Prostate gland (tissue), 2 donors: ENCODE results near the gene SLC10A7. TPM values are rescaled to one million over a fixed set of nuclear protein-coding genes. Genes with fewer than 3 reads are reported as not detected.

ENCODE experiments used
- DNase-seq: peaks from one replicate; pipeline ENCODE4 v3.0.0-alpha.2; 2019; ENCODE audit warnings: low spot score
- H3K27ac ChIP-seq, 2 donors: fragments of 200-600 bp; sonication (generic); 2 replicates each; pipeline ENCODE4 v1.5.1; 2017 to 2019
- H3K27me3 ChIP-seq: fragments of 200-600 bp; sonication (generic); replicated peaks from 2 replicates; pipeline ENCODE4 v1.5.1; 2019; ENCODE audit not compliant: insufficient read depth
- H3K36me3 ChIP-seq, 2 donors: fragments of 200-600 bp; sonication (generic); 1 replicate in 1 of 2; 2 replicates in 1 of 2; pipeline versions ENCODE4 v1.5.1 to v1.8.1; 2017 to 2019
- H3K4me1 ChIP-seq: fragments of 200-600 bp; sonication (generic); replicated peaks from 2 replicates; pipeline ENCODE4 v1.5.1; 2019
- H3K4me3 ChIP-seq, 2 donors: fragments of 200-600 bp; sonication (generic); 2 replicates each; pipeline ENCODE4 v1.5.1; 2017 to 2019
- H3K9me3 ChIP-seq: fragments of 200-600 bp; sonication (generic); 2 replicates; pipeline ENCODE4 v1.5.1; 2017
- POLR2A ChIP-seq: fragments of 450-650 bp; IDR thresholded peaks from one replicate; pipeline ENCODE4 v1.6.1; 2016; ENCODE audit warnings: antibody characterized with exemption, mild to moderate bottlenecking
- POLR2AphosphoS5 ChIP-seq: sonication (generic); formaldehyde crosslinking; IDR thresholded peaks from one replicate; pipeline ENCODE4 v1.6.1; 2017; ENCODE audit warnings: antibody characterized with exemption
- WGBS: methylation state at CpG from one replicate; pipeline ENCODE4 v1.1.5; 2018; 5-methylcytosine and 5-hydroxymethylcytosine counted together
- intact Hi-C: fragments of 100-400 bp; cut with DNase I; formaldehyde crosslinking; loops from one replicate; pipeline ENCODE4 v1.14.2; 2022
- total RNA-seq, 2 donors: library from RNA; depleted of rRNA; stranded (reverse); fragments of >200 nt; gene quantifications; one replicate each; pipeline ENCODE4 v1.1.0, GENCODE V29; 2016
- TF ChIP-seq, protein P1 (sequence below), 4 experiments: fragments of 200-600 bp in 2 of 4; fragments of 450-650 bp in 2 of 4; sonication (generic) in 2 of 4; IDR thresholded peaks; 1 replicate in 3 of 4; 2 replicates in 1 of 4; pipeline ENCODE4 v1.5.1; 2016 to 2019; ENCODE audit warnings: antibody characterized with exemption in 4 of 4, mild to moderate bottlenecking in 2 of 4, moderate library complexity in 2 of 4

SLC10A7 gene
- total RNA-seq, 2 donors from 2014 or later, result 9.9 to 11.2 TPM

DNA sequence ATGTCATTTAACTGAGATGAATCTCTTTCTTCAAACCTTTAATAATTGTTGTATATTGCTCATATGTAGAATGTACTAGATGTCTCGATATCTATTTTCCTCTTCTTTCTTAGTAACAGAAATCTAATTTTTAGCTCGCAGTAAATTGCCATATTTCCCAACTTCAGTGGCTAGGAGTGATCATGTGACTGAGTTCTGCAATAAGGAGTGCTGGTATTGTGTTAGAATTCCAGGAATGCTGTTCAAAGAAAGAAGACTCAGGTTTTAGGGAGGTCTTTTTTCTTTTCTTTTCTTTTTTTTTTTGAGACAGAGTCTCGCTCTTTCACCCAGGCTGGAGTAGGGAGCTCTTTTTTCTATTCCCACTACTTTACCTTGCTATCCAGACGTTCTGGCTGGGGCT, 81.7 kb downstream of the SLC10A7 start:
- no peak for DNase-seq
- Histone ChIP-seq H3K4me1 (no peaks in the 10 kb centered on the region), H3K36me3 (no peaks in the 10 kb centered on the region), H3K27me3 (no peaks in the 10 kb centered on the region), H3K27ac (no peak overlapping the region), H3K4me3 (no peak overlapping the region), H3K9me3 (no peaks in the 10 kb centered on the region)
- 88% methylated on average over 4 of the region's 4 CpGs for WGBS
- no peak for TF ChIP-seq POLR2AphosphoS5
- no peak for TF ChIP-seq POLR2A
- TF ChIP-seq, protein P1, sequence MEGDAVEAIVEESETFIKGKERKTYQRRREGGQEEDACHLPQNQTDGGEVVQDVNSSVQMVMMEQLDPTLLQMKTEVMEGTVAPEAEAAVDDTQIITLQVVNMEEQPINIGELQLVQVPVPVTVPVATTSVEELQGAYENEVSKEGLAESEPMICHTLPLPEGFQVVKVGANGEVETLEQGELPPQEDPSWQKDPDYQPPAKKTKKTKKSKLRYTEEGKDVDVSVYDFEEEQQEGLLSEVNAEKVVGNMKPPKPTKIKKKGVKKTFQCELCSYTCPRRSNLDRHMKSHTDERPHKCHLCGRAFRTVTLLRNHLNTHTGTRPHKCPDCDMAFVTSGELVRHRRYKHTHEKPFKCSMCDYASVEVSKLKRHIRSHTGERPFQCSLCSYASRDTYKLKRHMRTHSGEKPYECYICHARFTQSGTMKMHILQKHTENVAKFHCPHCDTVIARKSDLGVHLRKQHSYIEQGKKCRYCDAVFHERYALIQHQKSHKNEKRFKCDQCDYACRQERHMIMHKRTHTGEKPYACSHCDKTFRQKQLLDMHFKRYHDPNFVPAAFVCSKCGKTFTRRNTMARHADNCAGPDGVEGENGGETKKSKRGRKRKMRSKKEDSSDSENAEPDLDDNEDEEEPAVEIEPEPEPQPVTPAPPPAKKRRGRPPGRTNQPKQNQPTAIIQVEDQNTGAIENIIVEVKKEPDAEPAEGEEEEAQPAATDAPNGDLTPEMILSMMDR (IDR thresholded peaks at IDR 0.05), result no peak
- intact Hi-C loops, result no loop called here

DNA sequence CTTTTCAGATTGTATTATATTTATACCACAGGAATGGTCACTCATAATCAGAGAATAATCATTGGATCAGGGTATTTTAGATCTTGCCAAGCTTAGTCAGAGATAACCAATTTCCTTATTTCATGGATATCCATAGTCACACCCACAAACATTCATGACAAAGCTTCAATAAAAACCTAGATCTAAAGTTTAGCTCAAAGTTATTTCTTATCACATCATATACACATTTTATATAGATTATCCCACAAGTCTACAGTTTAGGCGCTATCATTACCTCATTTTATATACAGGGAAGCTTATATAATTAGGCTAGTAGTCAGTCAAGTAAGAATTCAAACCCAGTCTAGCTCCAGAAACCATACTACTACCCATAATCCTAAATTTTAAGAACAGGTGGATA, 82.3 kb downstream of the SLC10A7 start:
- H3K27ac ChIP-seq, result no peak overlapping the region
- no peak for DNase-seq
- no peak overlapping the region for H3K4me3 ChIP-seq
- intact Hi-C loops, result no loop called here
- H3K9me3 ChIP-seq, result no peaks in the 10 kb centered on the region
- WGBS, result 98% methylated on average over 1 of the region's 1 CpG
- H3K27me3 ChIP-seq, result no peaks in the 10 kb centered on the region
- H3K4me1 ChIP-seq, result no peaks in the 10 kb centered on the region
- H3K36me3 ChIP-seq, result no peaks in the 10 kb centered on the region
- TF ChIP-seq, protein P1 (IDR thresholded peaks at IDR 0.05), result no peak
- TF ChIP-seq POLR2AphosphoS5, result no peak
- TF ChIP-seq POLR2A, result no peak

DNA sequence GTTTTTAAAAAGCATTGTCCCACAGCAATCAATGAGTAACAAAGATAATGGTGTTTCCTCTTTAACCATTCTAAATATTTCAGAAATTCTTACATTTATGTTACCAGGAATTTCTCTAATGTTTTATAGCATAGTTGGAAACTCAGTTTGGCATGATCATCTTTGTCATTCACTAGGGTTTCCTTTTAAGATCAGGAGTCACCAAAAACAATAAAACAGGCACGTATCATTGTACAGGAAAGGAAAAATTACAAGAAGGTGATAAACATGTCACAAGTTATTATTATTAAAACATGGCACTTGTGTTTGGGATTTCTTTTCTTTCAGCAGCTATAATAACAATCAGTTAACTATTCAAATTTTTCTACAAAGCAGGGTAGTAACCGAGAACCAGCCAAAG, 84.0 kb downstream of the SLC10A7 start:
- TF ChIP-seq POLR2AphosphoS5 (no peak), POLR2A (no peak)
- TF ChIP-seq, protein P1 (IDR thresholded peaks at IDR 0.05), result no peak
- Histone ChIP-seq H3K27me3 (no peaks in the 10 kb centered on the region), H3K9me3 (no peaks in the 10 kb centered on the region), H3K4me1 (no peaks in the 10 kb centered on the region), H3K36me3 (no peaks in the 10 kb centered on the region), H3K4me3 (no peak overlapping the region), H3K27ac (no peak overlapping the region)
- 31% methylated on average over 2 of the region's 2 CpGs for WGBS
- intact Hi-C loops, result no loop called here
- DNase-seq, result no peak

DNA sequence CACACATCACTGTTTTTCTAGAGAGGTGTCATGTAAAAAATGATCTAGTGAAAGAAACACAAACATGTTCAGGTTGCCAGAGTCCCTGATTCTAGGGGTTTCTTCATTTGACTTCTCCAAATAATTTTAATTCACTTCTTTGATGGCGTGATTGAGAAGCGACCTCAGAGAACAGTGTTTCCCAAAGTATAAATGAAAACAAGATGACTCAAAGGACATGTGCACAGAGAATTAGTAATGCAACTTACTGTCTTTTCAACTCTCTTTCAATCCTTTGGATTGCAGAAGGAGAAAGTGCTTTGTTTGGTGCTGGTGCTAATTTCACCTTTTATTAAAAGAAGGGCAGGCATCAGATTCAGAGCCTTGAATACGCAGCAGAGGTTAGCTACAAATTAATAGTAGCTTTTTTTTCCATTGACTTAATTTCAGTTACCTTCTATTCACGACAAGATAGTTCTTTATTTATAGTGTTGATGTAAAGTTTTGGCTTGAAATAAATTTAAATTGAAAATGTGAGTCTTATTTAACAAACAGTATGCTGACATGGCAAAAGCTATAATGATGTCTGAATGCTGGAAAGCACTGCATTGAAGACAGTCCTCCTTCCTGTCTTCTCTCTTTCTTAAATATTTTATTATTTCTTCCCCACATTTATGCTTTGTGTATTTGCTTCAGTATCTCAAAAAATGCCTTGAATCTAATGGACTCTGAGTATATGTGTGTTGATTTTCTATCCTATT, 85.1 kb downstream of the SLC10A7 start:
- Histone ChIP-seq H3K27me3 (no peaks in the 10 kb centered on the region), H3K4me3 (no peak overlapping the region), H3K36me3 (no peaks in the 10 kb centered on the region), H3K4me1 (no peaks in the 10 kb centered on the region), H3K9me3 (no peaks in the 10 kb centered on the region), H3K27ac (no peak overlapping the region)
- 87% methylated on average over 4 of the region's 4 CpGs for WGBS
- intact Hi-C loops, result no loop called here
- TF ChIP-seq POLR2A (no peak), POLR2AphosphoS5 (no peak)
- TF ChIP-seq, protein P1 (IDR thresholded peaks at IDR 0.05), result no peak
- DNase-seq, result no peak

DNA sequence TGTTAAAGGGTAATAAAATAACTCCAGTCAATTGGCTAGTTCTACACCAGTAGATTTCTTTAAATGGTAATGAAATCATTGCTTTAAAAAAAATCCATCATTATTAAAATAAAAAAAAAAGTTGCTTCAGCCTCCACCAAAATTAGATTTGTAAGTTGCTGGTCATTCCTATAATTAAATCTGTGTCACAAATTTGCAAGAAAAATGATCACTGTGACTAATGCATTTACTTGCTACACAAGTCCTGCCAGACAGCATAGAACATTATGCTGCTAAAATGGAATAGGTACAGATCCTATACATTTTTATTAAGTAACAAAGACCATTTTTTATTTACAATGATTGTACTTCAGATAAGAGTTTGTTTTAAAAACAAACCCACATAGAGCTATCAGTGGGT, 85.8 kb downstream of the SLC10A7 start:
- no peak overlapping the region for H3K4me3 ChIP-seq
- no peaks in the 10 kb centered on the region for H3K36me3 ChIP-seq
- H3K9me3 ChIP-seq, result no peaks in the 10 kb centered on the region
- no peak overlapping the region for H3K27ac ChIP-seq
- no peaks in the 10 kb centered on the region for H3K27me3 ChIP-seq
- TF ChIP-seq, protein P1 (IDR thresholded peaks at IDR 0.05), result no peak
- TF ChIP-seq POLR2A (no peak), POLR2AphosphoS5 (no peak)
- H3K4me1 ChIP-seq, result no peaks in the 10 kb centered on the region
- intact Hi-C loops, result no loop called here
- DNase-seq, result no peak
